ENCODE data around the gene RGSL1. TPM values are rescaled to one million over a fixed set of nuclear protein-coding genes. Genes with fewer than 3 reads are reported as not detected.

Gene RGSL1
- not detected in 2 replicates for total RNA-seq

DNA sequence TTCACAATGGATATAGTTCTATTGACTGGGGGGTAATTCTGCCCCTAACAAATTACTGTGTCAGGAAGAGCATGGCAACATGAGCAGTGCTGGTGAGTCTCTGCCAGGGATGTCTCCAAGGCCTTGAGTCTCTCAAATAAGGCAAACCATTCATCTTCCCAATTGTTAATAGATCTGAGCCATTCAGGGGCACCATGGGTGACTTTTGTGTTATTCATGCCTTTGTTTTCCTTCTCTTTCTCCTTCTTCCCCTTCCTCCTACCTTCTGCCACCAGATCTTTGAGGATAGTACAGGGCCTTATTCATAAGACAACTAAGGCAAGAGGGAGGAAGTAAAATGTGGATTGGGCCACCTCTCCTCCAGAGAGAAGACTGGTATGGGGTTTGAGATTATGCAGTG is at the start of gene RGSL1:
TSS of gene RGSL1 (plus strand) at position 60 of the 400 bp plus-strand sequence. CDS start at position 80, 20 bp downstream.

GRCh38 chr1:182400567-182400966 is 49.4 kb upstream of the RGSL1 start, which contains the start of gene TEDDM1:
TSS of gene TEDDM1 (minus strand) at chr1:182400667. CDS start at chr1:182400485, 182 bp downstream.

GRCh38 chr1:182588500-182589396 is 138.8 kb downstream of the RGSL1 start, which contains the start of gene RNASEL:
TSS of gene RNASEL (minus strand) at chr1:182589256. CDS start at chr1:182586806, 2,450 bp downstream.

GRCh38 chr1:182604175-182605164 is 154.5 kb downstream of the RGSL1 start, which contains the start of gene RGS16:
TSS of gene RGS16 (minus strand) at chr1:182604389. CDS start at chr1:182604259, 130 bp downstream.

Other genes with a start within 250 kb of the RGSL1 start
- gene GLUL, start 58.4 kb upstream of the RGSL1 start, total RNA-seq, result 182 and 223 TPM in 2 replicates
- not detected in 2 replicates for gene TEDDM1, start 49.5 kb upstream of the RGSL1 start, total RNA-seq
- 12.9 and 13.2 TPM in 2 replicates for gene RNASEL, start 139.1 kb downstream of the RGSL1 start, total RNA-seq
- 0.40 and 0.87 TPM in 2 replicates for gene RGS16, start 154.2 kb downstream of the RGSL1 start, total RNA-seq
- under 0.01 TPM in 1 of 2 replicates, not detected in the other for gene RGS8, start 234.4 kb downstream of the RGSL1 start, total RNA-seq

All from aortic smooth muscle cell (primary cell).